Stimulated activated CD8-positive, alpha-beta memory T cell treated with anti-CD3 and anti-CD28 coated beads, Interleukin-7, amount 100 ng/mL, for 24 hours (primary cell): ENCODE results near the gene ZBED1.

Experiments
- DNase-seq: peaks from one replicate; pipeline ENCODE4 v3.0.0-alpha.2; 2020; ENCODE audit warnings: low read depth

ZBED1 gene

DNA sequence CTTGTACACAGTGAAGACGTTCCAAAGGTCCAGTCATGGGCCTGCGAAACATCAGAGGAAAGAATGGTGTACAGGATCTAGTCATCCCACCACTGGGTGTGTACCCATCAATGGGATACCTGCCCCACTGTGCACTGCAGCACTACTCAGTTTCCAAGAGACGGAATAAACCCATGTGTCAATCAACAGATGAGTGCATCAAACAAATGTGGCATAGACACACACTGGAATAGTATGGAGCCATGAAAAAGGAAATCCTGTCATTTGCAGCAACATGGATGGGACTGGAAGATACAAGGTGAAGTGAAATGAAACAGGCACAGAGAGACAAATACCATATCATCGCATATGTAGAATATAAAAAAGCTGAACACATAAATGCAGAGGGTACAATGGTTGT, 48.0 kb downstream of the ZBED1 start:
- DNase-seq: no peak

DNA sequence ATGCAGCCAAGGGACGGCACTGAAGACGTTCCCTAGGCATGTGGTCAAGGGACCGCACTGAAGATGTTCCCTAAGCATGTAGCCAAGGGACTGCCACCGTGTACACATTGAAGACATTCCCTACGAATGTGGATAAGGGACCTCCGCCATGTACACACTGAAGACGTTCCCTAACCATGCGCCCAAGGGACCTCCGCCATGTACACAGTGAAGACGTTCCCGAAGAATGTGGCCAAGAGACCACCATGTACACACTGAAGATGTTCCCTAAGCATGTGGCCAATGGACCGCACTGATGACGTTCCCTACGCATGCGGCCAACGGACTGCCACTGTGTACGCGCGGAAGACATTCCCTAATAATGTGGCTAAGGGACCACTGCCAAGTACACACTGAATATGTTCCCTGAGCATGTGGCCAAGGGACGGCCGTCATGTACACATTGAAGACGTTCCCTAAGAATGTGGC, 48.4 kb downstream of the ZBED1 start:
- no peak for DNase-seq

DNA sequence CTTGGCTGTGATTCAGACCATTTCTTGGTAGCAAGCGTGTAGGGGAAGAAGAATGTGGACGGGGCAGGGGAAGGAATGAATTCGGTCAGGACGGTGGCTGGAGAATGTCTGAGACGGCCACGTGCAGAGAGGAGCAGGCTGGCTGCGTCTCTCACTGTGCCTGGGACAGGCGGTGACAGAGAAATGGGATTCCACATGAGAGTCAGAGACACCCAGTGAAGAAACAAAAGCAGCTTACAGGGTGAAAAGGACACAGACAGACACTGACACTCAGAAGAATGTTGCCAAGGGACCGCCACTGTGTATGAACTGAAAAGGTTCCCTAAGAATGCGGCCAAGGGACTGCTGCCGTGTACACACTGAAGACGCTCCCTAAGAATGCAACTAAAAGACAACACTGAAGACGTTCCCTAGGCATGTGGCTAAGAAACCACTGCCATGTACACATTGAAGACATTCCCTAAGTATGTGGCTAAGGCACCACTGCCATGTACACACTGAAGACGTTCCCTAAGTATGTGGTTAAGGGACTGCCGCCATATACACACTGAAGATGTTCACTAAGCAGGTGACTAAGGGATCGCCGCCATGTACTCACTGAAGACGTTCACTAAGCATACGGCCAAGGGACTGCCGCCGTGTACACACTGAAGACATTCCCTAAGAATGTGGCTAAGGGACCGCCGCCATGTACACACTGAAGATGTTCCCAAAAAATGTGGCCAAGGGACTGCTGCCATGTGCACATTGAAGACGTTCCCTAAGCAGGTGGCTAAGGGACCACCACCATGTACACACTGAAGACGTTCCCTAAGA, 49.1 kb downstream of the ZBED1 start:
- no peak for DNase-seq

DNA sequence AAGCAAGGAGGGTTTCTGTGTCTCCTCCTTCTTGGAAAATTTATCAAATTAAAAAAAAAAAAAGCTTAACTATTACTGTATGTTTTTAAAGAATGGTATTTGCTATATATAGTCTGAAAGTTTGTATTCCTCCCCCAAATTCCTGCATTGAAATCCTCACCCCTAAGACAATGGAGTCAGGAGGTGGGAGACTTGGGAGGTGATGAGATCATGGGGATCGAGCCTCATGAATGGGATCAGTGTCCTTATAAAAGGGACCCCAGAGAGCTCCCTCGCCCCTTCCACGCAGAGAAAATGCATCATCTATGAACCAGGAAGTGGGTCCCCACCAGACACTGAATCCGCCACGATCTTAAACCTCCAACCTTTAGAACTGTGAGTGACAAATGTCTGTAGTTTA, 50.1 kb downstream of the ZBED1 start:
- DNase-seq: no peak

DNA sequence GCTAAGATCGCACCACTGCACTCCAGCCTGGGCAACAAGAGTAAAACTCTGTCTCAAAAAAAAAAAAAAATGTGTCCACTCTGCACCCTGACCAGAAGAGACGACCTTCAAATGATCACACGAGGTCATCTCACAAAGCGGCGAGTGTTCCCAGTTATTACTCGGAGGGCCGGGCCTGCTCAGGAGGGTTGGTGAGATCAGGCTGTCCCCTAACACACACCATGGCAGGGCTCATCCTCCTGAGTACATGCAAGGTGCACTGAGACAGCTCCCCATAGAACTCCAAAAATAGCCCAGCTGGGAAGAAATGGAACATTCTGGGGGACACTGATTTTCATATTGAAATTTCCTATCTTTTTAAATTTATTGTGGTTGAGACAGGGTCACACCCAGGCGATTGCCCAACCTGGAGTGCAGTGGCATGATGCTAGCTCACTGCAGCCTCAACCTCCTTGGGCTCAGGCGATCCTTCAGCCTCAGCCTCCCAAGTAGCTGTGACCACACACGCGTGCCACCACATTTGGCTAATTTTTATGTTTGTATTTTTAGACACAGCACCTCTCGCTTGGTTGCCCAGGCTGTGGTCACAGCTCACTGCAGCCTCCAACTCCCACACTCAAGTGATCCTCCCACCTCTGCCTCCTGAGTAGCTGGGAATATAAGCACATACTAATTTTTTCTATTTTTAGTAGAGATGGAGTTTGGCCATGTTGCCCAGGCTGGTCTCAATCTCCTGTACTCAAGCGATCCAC, 51.5 kb downstream of the ZBED1 start:
- DNase-seq: no peak

DNA sequence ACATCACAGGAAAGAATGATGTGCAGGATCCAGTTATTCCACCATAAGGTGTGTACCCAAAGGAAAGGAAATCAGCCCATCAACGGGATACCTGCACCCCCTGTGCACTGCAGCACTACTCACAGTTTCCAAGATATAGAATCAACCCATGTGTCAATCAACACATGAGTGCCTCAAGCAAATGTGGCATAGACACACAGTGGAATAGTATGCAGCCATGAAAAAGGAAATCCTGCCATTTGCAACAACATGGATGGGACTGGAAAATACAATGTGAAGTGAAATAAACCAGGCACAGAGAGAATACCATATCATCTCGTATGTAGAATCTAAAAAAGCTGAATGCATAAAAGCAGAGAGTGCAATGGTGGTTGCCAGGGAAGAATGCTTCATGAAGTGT, 53.3 kb downstream of the ZBED1 start:
- DNase-seq: no peak

DNA sequence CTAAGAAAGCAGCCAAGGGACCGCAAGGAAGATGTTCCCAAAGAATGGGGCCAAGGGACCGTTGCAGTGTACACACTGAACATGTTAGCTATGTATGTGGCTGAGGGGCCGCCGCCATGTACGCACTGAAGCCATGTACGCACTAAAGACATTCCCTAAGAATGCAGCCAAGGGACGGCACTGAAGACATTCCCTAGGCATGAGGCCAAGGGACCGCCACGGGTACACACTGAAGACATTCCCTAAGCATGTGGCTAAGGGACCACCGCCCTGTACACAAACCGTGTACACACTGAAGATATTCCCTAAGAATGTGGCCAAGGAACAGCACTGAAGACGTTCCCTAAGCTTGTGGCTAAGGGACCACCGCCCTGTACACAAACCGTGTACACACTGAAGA, 54.0 kb downstream of the ZBED1 start:
- no peak for DNase-seq

DNA sequence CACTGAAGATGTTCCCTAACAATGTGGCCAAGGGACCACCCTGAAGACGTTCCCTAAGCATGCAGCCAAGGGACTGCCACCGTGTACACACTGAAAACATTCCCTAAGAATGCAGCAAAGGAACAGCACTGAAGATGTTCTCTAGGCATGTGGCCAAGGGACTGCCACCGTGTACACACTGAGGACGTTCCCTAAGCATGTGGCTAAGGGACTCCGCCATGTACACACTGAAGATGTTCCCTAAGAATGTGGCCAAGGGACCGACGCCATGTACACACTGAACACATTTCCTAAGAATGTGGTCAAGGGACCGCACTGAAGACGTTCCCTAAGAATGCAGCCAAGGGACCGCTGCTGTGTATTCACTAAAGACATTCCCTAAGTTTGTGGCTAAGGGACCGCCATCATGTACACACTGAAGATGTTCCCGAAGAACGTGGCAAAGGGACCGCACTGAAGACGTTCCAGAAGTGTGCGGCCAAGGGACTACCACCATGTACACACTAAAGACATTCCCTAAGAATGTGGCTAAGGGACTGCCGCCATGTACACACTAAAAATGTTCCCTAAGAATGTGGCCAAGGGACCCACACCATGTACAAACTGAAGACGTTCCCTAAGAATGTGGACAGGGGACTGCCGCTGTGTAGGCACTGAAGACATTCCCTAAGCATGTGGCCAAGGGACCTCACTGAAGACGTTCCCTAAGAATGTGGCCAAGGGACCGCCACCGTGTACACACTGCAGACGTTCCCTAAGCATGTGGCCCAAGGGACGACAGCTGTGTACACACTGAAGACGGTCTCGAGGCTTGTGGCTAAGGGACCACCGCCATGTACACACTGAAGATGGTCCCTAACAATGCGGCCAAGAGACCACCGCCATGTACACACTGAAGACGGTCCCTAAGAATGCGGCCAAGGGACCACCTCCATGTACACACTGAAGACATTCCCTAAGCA, 54.8 kb downstream of the ZBED1 start:
- DNase-seq: no peak

DNA sequence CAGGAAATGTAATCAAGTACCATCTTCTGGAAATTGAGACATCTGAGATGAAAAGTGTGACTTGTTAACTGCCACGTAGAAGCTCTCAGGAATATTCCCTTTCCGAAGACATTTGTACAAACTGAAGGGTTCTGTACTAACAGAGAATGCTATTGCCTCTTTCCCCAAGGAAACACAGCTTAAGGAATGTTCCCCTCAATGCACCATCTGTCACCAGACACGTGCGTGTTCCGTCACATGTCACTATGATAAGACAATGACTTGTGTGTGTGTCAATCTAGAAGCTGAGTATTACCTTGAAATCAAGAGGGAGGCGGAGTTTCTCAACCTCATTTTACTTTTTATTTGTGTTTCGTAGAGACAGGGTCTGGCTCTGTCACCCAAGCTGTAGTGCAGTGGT, 58.1 kb downstream of the ZBED1 start:
- DNase-seq: no peak

DNA sequence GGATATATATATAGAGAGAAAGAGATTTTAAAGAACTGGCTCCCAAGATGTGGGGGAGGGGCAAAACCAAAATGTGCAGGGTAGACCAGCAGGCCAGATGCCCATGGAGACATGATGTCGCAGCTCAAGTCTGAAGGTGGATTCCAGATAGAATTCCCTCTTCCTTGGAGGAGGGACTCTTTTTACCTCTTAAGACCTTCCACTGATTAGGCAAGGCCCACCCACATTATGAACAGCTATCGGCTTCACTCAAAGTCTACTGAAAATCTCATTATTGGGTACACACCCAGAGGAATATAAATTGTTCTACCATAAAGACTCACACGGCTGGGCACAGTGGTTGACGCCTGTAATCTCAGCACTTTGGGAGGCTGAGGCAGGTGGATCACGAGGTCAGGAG, 59.3 kb downstream of the ZBED1 start:
- no peak for DNase-seq

DNA sequence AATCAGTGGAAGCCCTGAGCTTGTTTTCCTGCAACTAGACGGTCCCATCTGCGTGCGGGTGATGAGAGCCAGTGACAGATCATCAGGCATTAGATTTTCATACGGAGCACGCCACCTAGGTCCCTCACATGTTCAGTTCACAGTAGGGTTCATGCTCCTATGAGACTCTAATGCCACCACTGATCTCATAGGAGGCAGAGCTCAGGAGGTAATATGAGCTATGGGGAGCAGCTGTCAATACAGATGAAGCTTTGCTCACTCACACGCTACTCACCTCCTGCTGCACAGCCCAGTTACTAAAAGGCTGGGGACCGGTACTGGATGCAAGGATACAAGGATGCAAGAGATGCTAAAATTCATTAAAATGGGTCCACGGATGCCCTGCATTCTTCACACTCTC, 61.2 kb downstream of the ZBED1 start:
- no peak for DNase-seq
